HG03571 (cell line): Measurements from ENCODE around the gene KIF16B.
"Not testable (repeated sequence)": the region's sequence is repeated elsewhere in the genome, so short reads cannot be mapped to it uniquely, and the experiment has no call there.

ENCODE experiments used
- ATAC-seq: cut with Tn5 transposase; IDR thresholded peaks from one replicate; pipeline ENCODE4 v1.9.1; 2021; ENCODE audit not compliant: unreplicated experiment

Gene KIF16B

GRCh38 chr20:16528078-16528477, 45.2 kb downstream of the KIF16B start:
- no peak for ATAC-seq

DNA sequence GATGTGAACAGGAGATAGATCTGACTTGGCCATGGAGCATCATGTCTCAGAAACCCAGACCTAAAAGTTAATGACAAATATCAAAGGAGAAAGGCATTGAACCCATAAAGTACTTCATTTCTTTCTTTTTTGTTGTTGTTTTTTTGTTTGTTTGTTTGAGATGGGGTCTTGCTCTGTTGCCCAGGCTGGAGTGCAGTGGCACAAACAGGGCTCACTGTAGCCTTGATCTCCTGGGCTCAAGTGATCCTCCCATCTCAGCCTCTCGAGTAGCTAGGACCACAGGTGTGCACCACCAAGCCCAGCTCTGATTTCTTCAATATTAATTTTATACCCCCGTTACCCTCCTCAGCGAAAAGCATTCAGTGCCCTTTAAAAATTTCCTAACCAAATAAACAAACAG, 45.8 kb downstream of the KIF16B start:
- ATAC-seq: no peak

GRCh38 chr20:16526433-16527380, 46.5 kb downstream of the KIF16B start:
- ATAC-seq: no peak

DNA sequence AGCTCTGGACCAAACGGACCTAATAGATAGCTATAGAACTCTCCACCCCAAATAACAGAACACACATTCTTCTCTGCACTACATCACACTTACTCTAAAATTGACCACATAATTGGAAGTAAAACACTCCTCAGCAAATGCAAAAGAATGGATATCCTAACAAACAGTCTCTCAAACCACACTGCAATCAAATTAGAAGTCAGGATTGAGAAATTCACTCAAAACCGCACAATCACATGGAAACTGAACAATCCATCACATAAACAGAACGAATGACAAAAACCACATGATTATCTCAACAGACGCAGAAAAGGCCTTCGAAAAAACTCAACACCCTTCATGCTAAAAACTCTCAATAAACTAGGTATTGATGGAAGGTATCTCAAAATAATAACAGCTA, 50.6 kb downstream of the KIF16B start:
- ATAC-seq: not testable (repeated sequence)

GRCh38 chr20:16520154-16520553, 53.1 kb downstream of the KIF16B start:
- no peak for ATAC-seq

DNA sequence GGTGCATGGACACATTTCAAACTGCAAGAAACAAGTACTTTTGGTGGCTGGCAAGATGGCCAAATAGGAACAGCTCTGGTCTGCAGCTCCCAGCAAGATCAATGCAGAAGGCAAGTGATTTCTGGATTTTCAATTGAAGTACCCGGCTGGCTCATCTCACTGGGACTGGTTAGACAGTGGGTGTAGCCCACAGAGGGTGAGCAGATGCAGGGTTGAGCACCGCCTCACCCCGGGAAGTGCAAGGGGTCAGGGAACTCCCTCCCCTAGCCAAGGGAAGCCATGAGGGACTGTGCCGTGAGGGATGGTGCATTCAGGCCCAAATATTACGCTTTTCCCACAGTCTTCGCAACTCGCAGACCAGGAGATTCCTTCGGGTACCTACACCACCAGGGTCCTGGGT, 53.6 kb downstream of the KIF16B start:
- ATAC-seq: not testable (repeated sequence)

DNA sequence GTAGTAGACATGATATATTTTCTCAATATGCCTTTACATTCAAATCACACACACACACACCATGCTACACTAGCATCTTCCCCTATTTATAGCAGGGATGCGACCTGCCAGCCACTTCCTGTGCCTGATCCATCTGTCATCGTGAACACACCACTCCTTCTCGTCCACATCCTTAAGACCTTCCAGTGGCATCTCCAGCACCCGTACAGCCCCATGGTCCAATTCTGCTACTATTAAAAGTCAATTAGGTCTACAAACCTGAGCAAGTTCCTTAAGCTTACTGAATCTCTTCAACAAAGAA, 54.5 kb downstream of the KIF16B start:
- ATAC-seq: no peak

- no peak for ATAC-seq
Observed at GRCh38 chr20:16517946-16518783, 55.1 kb downstream of the KIF16B start.

- ATAC-seq: no peak
Observed at GRCh38 chr20:16516794-16517193, 56.5 kb downstream of the KIF16B start.

DNA sequence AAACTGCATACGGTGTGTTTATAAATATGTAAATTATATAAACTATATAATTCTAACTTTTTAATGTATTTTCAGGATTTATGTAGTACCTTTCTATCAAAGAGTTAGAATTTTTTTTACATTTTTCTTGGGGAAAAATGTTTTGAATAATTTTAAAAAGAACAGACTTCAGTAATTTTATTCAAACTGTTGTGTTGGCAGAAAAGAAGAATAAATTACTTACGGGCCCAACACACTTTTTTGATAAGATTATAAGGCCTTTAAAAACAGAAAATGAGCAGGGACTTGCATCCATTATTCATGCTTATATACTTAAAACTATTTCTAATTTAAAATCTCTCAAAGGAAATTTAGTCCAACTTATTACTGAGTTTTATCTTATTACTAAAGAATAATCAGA, 58.2 kb downstream of the KIF16B start:
- ATAC-seq: no peak

DNA sequence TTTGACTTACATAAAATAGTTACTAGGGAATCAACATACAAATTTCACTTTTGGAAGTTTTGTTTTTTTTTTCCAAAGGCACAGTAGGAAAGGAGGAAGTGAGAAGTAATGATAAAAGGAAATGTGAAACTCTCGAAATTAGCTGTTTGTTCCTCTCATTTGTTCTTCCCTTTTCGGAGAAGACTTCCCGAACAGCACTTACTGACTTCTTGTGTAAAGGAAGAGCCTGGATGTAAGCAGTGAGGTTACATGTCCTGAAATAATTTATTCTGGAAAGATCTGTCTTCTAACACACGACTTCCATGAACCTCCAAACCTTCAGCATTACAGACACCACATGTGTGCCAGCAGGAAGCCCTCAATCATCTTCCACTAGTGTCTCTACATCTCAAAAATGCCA, 59.1 kb downstream of the KIF16B start:
- no peak for ATAC-seq

GRCh38 chr20:16505894-16506293, 67.4 kb downstream of the KIF16B start:
- ATAC-seq: no peak

GRCh38 chr20:16501301-16501700, 71.9 kb downstream of the KIF16B start:
- ATAC-seq: no peak

DNA sequence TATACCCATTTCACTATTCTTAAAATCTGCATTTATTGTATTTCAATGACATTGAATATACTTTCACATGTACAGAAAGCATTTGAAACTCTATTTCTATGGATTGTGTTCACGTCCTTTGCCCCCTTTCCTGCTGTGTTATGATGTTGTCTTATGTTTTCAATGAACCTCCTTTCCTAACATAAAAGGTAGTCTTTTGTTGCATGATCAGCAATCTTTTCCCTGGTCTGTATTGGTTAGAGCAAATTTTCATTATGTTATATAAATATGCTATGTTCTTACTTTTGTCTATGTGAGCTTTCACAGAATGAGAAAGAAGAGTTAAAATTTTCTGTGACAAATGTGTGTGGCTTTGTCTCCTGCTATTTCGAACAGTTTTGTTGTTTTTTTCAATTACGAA, 73.1 kb downstream of the KIF16B start:
- ATAC-seq: no peak

DNA sequence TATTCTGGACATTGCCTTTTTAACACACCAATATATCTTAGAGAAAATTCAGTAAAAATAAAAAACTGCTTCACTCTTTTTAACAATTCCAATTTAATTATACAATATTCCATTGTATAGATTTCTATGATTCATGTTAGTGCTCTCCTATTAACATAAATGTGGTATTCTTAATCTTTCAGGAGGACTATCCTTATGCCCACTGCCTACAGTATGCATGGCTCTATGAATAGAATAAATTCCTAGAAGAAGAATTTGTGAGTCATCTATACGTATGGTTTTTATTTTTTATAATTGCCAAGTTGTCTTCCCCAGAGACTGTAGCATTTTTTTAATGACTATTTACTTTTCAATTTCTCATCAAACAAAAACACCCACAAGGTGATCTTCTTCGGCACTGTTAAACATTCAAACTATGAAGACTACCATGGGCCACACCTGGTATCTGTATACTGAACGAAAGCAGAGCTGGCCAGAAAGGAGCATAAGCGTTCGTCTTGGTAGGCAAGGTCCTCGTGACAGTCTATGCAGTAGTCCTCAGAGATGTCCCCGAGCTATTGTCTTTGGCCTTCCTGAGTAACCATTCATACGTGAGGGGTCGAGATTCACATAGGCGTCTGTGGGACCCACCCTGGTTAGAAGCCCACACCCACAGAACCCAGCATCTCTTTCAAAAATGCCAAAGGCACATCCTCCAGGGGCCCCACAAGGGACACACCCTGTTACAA, 74.6 kb downstream of the KIF16B start:
- ATAC-seq: no peak

DNA sequence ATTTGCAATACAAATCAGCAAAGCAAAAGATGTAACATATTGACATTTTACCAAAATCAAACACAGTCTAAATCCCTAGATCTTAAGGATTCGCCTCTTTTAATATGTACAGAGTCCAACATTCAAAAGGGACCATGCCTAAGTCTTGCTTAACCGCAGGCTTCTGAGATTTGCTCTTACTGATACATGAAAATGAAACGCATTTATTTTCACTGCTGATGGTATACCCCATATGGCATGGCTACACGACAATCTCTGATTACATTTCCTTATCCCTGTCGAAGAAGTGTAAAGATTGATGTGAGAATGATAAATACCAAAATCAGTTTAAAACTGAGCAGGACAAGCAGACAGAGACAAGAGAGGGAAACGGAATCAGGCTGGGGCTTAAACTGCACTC, 75.4 kb downstream of the KIF16B start:
- no peak for ATAC-seq

DNA sequence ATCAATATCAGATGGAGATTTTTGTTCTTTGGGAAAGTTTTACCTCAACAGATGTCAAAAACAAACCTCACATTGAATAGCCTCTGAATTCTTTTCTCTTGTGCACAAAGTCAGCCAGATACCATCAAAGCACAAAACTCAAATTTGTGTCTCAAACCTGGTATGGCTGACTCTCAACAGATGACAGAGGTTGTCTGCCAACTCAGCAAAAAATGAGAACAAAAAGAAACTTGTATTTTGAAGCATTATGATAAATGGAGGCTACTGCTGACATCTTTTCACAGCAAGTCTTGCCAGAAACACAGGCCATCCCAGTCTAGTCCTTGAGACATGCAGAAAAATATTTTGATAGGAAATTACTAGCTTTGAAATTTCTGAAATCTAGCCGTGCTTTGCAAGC, 79.8 kb downstream of the KIF16B start:
- no peak for ATAC-seq

DNA sequence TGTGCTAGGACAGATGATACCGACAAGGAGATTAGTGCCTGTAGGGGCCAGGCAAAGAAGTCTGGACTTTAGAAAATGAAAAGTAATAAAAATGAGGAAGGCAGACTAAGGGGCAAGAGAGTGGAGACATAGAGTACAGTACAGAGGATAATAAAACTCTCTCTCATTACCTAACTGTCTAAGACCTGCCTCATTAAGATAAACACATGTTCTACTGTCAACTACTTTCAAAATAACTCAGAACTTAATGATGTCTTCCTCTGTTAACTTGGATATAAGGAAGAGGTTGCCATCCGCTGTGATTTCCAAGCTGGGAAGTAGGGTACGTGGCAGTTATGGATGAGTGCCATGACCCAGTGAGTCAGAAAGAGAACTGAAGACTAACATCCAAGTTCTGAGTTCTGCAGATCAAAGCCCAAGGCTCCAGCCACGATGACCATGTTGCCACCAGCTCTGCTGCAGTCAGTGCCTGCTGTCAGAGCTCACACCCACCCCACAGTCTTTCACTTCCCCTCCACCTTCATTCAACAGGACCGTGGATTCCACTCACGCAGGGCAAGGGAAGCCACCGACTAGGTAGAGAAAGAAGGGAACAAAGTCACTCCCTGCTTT, 81.8 kb downstream of the KIF16B start:
- ATAC-seq: no peak

- ATAC-seq: no peak
Observed at GRCh38 chr20:16490696-16491095, 82.6 kb downstream of the KIF16B start.

DNA sequence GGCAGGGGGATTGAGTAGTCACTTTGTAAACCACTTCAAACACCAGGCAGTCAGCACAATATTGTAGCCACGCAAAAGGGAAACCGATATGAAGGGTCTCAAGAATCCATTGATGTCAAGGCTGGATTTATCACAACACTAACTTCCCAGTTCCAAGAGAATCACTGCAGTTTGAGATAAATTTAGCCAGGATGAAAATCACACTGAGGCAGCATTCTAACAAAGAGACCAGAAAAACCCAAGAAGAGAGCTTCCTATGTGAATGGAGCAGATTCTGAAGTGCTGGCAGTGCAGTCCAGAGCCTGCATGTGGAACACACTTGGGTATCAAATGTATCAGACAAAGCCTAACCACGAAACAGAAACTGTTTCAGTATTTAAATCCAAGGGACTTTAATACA, 84.6 kb downstream of the KIF16B start:
- ATAC-seq: no peak

GRCh38 chr20:16488086-16488485, 85.2 kb downstream of the KIF16B start:
- ATAC-seq: no peak
